ENCODE data around the gene CDHR5.

GRCh38 chr11:607971-608659, 16.6 kb downstream of the CDHR5 start:
- TF ChIP-seq CTCF (conservative IDR thresholded peaks at IDR 0.05; ENCODE audit: low read depth, low read length) (no peak), RAD21 (IDR thresholded peaks at IDR 0.05; ENCODE audit: low read length) (no peak), POLR2A (IDR thresholded peaks at IDR 0.05; ENCODE audit: low read depth, low read length) (no peak), MXI1 (IDR thresholded peaks at IDR 0.05; ENCODE audit: borderline replicate concordance, low read depth, low read length) (no peak)

All from IMR-90 (cell line).